NCI-H2029 treated with DMSO at 0.1 percent for 48 hours (cell line): ENCODE results near the gene COA8.

Source experiments
- DNase-seq: peaks from one replicate; lab custom pipeline; 2025; lab: John Stamatoyannopoulos, UW

Gene COA8, protein sequence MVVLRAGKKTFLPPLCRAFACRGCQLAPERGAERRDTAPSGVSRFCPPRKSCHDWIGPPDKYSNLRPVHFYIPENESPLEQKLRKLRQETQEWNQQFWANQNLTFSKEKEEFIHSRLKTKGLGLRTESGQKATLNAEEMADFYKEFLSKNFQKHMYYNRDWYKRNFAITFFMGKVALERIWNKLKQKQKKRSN

DNA sequence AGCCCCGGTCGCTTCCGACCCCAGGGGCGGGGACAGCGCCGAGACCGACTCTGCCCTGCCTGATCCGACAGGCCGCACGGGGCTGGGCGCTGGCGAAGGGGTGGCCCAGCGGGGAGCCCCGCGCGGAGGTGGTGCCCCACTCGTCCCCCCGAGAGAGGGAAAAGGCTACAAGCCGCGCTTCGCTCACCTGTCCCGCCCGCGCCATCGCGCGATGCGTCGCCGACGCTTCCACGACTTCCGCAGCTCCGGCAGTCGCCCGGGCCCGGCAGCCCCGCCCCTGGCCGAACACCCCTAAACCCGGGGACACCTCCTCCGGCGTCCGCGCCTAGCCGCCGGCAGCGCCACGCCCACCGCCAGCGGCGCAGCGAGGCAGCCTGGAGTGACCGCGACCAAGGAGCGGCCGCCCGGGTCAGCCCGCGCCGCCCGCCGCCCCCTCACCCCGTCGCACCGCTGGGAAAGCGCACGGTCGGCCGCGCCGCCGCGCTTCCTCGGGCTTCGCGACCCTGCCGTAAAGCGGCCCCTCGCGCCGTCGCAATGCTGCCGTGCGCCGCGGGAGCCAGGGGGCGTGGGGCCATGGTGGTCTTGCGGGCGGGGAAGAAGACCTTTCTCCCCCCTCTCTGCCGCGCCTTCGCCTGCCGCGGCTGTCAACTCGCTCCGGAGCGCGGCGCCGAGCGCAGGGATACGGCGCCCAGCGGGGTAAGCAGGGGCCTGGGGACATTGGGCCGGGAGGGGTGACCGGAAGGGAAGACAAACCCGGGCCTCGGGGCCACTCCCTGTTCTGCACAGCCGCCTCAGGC lies at the start of gene COA8, which contains the start of gene BAG5:
Gene COA8 (plus strand): TSS at position 532 of the 797 bp plus-strand sequence. CDS start 42 bp downstream, at position 574.
Gene BAG5 (minus strand): TSS at position 229 of the 797 bp plus-strand sequence. CDS start 1,493 bp downstream, outside the sequence.
- no peak for DNase-seq

DNA sequence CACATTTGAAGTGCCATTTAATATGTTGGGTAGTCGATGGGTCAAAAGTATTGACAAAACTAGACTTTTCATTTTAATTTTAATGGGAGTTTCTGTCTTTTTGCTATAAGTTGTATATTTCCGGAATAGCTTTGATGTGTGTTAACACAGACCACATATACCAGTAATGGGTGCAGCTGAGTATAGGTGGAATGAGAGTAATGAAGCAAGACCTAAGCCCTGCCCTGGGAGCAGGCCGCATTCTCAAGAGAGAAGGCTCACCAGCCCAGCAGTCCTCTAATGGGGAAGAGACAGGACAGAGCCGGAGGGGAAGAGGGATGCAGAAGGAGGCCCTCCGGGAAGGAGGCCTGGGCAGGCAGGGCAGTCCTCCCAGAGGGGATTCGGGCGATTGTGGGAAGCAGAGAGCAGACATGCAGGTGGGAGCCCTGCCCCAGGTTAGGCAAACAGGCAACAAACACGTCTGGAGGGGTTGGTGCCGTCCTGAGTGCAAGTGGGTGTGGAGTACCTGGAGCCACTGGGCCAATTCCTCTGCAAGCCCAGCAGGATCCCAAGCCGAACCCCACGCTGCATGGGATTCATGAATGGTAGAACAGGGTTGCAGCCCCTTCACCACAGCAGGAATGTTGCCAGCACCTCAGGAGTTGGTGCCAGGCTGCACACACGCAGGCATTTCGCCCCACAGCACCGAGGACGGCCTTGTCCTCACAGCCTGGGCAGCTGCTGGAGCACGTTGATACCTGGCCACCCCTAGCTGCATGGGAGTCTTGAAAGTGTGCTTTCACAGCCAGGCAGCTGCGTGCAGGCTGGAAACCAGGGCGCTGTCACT lies 48.0 kb upstream of the COA8 start:
- no peak for DNase-seq

DNA sequence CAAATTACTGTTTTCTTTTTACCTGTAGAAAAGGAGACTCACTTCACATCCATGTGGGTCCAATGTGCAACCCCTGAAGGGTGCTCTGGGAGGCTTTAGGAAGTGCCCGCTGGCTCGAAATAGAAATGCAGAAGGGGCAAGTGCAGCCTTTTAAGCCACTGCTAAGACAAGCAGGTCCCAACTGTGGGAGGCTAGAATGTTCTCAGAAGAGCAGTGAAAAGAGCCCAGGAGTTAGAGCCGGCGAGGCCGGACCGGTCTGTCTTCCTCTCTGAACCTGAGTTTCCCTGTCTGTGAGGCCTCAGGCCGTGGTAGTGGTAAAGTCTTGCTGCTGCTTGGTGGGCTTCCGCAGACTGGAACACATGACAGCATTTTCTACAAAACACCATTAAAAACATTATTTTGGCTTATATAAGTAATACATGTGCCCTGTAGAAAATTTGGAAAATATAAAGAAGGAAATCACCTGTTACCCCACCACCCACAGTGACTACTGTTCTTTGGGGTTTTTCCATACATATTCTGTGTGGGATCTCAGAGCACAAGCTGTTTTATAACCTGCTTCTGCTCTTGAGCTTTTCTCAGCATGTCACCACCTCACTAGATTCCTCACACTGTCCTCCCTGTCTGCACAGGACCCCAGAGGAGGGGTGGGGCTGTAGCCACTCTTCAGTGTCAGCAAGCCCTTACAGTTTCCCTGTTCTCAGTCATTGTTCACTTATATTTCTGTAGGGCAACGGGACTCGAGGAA lies 46.2 kb upstream of the COA8 start:
- no peak for DNase-seq

DNA sequence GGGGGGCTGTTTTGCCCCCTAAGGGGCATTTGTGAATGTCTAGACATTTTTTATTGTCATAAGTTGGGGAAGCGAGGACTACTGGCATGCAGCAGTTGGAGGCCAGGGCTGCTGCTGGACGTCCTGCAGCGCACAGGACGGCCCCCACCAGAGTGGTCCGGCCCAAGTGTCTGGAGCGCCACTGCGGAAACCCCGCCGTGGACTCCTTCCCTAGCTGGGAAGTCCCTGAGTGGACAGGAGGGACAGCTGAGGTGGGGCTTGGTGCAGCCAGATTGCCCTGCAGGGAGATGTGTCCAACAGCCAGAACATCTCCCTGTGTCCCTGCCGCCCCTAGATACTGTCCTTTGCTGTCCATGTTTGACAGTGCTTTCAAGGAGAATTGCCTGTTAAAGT lies 45.6 kb upstream of the COA8 start:
- no peak for DNase-seq

DNA sequence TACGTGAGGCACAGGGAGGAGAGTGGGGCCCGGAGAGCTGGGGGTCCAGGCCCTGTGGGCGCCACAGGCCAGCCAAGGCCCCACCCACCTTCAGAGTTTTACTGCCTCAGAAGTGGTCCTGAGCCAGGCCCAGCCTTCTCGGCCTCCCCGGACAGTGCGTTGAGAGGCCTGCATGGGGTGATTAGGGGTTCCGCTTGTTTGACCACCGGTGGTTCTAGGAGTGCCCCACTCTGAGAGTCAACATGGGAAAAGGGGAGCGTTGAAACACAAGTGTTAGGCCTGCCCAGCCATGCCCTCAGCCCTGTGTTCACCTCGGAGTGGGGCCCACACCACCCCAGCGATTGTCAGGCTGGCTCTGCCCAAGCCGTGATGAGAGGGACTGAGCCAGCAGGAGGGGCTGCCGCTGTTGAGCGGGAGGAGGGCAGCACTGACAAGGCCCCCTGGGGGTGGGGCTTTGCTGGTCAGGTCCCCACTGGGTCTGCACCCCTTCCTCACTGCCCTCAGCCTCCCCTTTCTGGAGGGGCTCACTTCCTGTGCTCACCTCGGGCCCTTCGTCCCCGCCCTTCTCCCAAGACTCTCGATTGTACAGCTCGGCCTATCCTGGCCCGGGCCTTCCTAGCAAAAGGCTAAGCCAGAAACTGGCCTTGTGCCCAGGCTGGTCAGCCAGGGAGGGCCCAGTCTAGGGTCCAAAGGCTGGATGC lies 44.9 kb upstream of the COA8 start:
- DNase-seq = no peak

DNA sequence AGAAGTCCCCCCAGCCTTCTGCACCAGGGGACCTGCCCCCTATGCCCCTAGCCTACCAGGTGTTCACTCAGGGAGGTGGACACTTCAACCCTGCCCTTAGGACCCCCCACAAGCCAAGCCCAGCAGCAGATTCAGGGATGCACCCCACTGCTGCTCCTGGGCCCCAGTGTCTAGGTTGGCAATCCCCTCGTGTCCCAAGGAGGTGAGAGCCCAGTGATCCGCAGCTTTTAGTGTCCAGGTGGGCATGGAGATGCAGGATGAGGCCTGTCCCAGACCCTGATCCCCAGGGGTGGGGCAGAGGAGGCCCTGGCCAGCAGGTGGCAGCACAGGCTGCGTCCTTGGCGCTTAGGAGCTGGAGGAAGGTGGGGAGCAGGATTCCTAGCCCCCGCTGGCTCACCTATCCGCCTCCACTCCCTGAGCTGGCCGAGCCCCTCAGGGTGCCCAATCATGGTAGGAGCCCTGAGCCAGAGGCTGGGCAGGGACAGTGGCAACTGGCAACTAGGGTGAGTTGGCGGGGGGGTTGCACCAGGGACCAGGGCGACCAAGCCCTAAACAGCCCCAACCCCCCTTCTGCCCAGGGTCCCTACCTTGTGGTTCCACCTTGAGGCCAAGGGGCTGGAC lies 44.2 kb upstream of the COA8 start:
- DNase-seq = no peak

DNA sequence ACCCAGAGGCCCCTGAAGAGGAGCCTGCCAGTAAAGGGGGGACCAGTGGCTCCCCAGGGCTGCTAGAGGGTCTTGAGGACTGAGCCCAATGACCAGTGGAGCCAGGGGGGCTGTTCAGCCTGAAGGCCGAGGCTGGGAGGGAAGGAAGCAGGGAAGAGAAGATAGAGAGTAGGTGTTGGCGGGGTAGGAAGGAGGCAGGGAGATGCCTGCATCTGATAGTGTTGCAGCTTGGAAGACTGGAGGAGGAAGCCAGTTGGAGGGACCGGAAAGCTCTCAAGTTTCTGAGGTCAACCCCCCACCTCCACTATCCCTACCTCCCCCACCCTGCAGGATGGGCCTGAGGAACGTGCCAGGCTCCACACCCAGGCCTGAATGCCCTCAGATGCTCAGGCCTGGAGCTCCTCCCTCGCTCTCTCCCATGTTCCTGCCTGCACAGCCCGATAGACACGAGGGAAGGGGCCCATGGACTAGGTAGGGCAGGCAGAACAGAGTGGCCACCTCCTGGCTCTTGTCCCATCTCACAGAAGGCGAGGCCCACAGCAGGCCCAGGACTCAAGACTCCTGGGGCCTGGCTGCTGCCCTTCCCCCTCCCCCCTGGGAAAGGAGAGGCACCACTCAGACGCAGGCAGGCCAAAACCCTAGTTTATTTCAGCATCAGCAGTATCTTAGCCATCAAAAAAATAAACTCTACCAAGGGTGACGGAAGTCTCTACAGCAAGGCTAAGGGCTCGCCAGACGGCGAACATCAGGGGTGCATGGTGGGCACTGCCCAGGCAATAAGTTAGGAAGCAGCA lies 43.5 kb upstream of the COA8 start:
- DNase-seq = no peak

DNA sequence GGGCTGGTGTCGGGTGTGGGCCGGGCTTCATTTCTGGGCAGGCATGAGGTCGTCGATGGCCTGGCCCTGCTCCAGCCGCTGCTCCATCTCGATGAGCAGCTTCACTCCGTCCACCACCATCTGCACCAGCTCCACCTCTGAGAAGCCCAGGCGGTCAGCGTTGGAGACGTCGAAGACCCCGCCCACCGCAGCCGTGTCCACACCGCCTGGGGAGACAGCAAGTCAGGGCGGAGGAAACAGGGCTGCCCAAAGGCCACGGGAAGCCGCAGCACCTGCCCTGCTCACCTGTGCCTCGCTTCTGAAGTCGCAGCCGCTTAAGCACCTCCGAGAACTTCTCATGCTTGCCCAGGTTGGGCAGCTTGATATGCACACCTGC lies 42.9 kb upstream of the COA8 start:
- DNase-seq = no peak

DNA sequence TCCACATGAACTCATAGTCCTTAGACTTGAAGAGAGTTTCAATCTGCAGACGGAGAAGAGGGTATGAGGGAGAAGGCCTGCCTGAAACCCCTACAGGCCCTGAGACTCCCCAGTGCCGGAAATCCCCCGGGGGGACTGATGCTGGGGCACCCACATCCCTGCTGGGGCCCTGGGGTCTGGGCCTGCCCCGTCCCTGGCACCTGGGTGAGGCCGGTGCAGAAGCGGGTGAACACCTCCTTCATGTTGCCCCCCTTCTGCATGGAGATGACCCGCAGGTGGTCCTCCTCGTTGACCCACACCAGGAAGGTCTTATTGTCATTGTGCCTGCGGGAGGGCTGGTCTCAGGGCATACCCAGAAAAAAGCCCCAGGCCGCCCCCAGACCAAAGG lies 42.5 kb upstream of the COA8 start:
- DNase-seq = no peak

DNA sequence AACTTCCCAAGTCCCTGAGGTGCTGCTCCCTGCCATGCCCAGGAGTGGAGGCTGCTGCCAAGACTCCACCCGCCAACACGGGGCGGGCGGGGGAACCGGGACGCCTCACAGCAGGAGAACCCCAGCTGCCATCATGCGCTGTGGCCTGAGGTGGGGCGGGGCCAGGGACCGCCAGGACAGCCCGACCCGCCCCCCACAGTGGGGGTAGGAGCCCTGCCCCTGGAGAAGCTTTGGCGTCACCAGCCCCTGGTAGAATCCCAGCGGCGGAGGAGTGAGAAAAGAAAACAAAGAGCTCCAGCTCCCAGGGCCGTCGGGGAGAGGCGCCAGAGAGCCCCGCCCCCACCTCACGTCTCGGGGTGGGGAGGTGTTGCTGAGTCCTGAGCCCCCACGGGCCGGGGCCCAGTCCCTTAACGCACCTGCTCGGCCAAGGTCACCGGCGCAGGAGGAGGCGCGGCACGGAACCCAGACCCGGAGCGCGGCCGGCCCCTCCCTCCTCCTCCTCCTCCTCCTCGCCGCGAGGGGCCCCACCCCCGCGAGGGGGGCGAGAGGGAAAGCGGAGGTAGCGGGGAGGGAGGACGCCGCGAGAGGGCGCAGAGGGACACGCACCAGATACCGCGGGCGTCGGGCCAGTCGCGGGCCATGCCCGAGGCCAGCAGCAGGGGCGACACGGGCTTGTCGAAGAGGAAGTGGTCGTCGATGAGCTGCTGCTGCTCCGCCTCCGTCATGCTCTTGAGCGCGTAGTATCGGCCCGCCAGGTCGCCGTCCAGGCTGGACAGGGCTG lies 41.9 kb upstream of the COA8 start:
- peak; percentile 17 for DNase-seq

DNA sequence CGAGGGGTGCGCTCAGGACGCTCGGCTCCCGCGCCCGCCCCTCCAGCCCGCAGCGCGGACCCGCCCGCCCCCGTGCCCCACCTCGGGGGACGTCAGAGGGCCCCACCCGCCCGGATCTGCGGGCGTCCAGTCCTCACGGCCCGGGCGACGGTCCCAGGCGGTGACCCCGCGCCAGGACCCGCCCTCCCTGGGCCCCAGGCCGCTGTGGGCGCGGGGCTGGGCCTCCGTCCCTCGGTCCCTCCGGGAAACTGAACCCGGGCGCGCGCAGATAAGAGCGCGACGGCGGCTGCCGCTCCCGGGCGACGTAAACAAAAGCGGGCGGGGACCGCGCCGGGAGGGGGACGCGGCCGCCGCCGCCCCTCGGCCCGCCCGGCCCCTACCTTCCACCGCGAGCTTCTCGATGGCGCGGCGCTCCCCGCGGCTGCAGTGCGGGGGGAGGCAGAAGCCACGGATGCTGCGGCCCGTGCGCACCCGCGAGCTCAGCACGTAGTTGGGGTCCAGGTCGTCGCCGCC lies 41.3 kb upstream of the COA8 start:
- DNase-seq = no peak

DNA sequence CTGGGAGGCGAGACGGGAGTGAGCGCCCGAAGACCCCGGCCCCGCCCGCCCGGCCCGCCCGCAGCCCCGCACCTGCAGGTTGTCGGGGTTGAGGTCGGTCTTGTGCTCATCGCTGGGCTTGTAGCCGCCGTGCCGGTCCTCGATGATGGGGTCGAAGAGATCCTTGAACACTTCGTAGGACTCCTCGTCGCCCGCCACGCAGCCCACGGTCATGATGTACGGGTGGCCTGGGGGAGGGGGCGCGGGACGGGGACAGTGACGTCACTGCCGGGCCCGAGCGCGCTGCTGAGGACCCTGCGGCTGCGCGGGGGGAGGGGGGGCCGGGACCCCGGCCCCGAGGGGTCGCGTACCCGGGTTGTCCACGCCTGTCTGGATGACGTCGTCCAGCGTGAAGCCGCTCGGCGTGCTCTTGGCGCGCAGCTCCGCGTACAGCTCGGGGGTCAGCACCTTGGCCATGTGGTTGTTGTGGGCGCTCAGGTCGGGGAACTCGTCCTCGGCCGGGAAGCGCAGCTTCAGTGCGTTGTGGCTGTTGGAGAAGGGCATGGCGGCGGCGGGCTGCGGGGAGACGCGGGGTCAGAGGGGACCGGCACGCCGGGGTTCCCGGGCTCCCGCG lies 40.7 kb upstream of the COA8 start:
- no peak for DNase-seq

DNA sequence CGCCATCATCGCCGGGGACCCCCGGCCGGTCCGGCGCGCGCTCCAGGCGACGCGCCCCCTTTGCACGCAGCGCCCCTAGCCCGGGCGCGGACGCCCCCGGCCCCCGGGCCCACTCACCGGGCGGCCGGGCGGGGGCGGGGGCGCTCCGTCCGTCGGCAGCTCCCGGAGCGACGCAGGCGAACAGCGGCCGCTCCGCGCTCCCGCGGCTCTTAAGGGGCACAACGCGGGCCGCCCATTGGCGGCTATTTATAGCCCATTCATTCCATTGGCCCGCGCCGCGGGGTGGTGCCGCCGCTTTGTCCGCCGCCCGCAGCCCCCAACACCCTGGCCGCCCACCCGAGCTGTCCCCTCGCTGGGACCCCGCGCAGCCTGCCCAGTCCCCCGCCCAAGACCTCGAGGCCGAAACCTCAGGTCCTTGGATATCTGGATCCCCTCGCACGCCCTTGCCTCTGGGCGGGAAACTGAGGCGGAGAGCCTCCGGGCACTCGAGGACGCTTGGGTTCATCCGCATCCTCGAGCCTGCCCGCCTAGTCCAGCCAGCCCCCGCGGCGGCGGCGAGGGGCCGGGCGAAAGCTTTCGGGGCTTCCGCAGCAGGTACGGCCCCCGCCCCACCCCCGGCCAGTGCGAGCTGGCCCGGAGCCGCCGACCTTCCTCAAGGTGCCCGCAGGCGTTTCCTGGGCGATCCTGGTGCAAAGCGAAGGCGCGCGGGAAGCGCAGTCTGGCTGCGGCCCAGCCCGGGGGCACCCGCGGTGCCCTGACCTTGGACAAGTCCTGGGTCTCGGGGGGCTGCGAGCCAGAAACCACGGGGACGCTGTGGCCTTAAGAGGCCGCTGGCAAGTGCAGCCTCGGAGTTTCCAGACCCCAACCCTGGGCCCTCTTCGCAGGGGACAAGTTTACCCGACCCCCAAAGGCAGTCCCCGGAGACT lies 39.8 kb upstream of the COA8 start, which contains the start of gene CKB:
Gene CKB (minus strand): TSS at position 182 of the 926 bp plus-strand sequence. CDS start 337 bp downstream, outside the sequence.
- DNase-seq = peak; percentile 4

DNA sequence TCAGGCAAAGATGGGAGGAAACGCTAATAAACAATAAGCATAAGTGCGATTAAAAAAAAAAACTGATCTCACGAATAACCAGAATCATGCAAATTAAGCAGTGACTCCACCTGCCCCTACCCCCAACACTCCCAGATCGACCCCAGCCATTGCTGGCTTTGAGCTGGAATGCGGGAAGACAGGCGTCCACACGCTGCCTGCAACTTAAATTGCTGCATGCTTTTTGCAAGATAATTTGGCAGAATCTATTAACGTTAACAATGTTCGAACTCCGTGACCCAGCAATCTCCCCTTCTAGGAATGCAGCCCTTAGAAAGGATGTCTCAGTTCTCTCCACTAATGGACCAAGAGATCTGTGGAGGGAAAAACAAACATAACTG lies 39.2 kb upstream of the COA8 start:
- no peak for DNase-seq

DNA sequence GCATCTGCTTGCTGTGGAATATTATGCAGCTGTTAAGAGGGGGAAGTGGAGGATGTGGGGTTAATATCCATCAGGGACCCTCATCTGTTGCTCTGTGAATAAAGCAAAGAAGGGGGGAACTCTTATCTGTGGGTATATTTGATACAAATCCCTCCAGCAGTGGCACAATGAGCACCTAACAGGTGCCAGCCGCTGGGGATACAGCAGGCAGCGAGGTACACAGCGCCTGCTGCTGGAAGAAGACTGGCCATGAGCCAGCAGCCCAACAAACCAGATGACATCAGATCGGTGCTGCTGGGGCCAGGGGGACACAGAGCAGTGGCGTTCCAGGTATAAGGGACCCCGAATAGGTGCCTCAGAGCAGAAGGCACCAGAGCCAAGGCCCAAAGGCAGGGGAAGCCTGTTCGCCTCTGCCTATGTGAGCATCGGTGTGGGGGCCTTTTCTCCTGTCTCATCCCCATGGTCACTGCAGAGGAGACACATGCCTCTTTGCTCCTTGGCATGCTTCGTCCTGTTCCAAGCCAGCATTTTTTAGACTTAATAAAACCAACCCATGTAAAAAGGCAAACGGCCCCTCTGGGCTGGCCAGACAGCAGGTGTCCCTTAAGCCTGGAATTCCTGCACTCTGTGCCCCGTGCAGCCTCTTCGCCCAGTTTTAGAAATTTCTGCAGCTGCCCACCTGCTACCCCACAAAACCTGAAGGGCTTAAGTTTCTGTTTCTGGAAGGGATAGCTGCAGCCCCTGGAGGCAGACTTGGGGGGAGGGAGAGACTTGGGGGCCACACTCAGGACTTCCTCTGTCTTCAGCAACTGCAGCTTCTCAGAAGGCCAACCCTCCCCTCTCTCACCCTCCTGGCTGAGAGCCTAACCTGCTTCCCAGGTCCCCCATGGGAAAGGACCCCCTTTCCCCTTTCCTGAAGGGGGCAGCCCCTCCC lies 38.5 kb upstream of the COA8 start:
- DNase-seq = no peak
